GM18511 (cell line): ENCODE data around the gene FAM43B.

Experiments
- ATAC-seq: cut with Tn5 transposase; IDR thresholded peaks from one replicate; pipeline ENCODE4 v1.9.1; 2021; ENCODE audit warnings: mild to moderate bottlenecking, moderate library complexity; ENCODE audit not compliant: unreplicated experiment

FAM43B gene

GRCh38 chr1:20546637-20547036, 5.7 kb upstream of the FAM43B start:
- no peak for ATAC-seq

GRCh38 chr1:20551161-20551560, 1.2 kb upstream of the FAM43B start:
- no peak for ATAC-seq

GRCh38 chr1:20552728-20553445, 514 bp downstream of the FAM43B start:
- ATAC-seq = no peak

GRCh38 chr1:20555025-20555757, 2.8 kb downstream of the FAM43B start:
- no peak for ATAC-seq

- no peak for ATAC-seq
These were observed 3.4 kb downstream of the FAM43B start for GRCh38 chr1:20555758-20556120.

GRCh38 chr1:20558191-20558590, 5.8 kb downstream of the FAM43B start:
- ATAC-seq = no peak

- ATAC-seq = no peak
These were observed 8.6 kb downstream of the FAM43B start for GRCh38 chr1:20560966-20561365.

- ATAC-seq = no peak
These were observed 12.9 kb downstream of the FAM43B start for GRCh38 chr1:20565234-20565633.

GRCh38 chr1:20569523-20570098, 17.2 kb downstream of the FAM43B start:
- no peak for ATAC-seq

- no peak for ATAC-seq
These were observed 19.1 kb downstream of the FAM43B start for GRCh38 chr1:20571427-20571826.

GRCh38 chr1:20573987-20574386, 21.6 kb downstream of the FAM43B start:
- no peak for ATAC-seq

GRCh38 chr1:20574686-20575540, 22.5 kb downstream of the FAM43B start:
- ATAC-seq = no peak

GRCh38 chr1:20575541-20576336, 23.4 kb downstream of the FAM43B start:
- ATAC-seq = no peak

GRCh38 chr1:20578062-20578461, 25.7 kb downstream of the FAM43B start:
- no peak for ATAC-seq

GRCh38 chr1:20578721-20579395, 26.5 kb downstream of the FAM43B start:
- ATAC-seq = no peak

- ATAC-seq = no peak
These were observed 32.5 kb downstream of the FAM43B start for GRCh38 chr1:20584890-20585289.

- ATAC-seq = no peak
These were observed 34.7 kb downstream of the FAM43B start for GRCh38 chr1:20586953-20587660.

- no peak for ATAC-seq
These were observed 35.3 kb downstream of the FAM43B start for GRCh38 chr1:20587661-20588053.

- ATAC-seq = no peak
These were observed 36.4 kb downstream of the FAM43B start, which contains the start of gene CDA for GRCh38 chr1:20588634-20589225. Gene CDA, plus strand, starts transcription at chr1:20589097. Its CDS starts 33 bp downstream, at chr1:20589130.
